GM18505 (cell line): ENCODE results near the gene PSMB7.

ENCODE experiments used
- ATAC-seq: cut with Tn5 transposase; IDR thresholded peaks from one replicate; pipeline ENCODE4 v1.9.1; 2021; ENCODE audit not compliant: unreplicated experiment
- POLR2A ChIP-seq: IDR thresholded peaks from 4 replicates; pipeline ENCODE4 v1.6.1; 2011; ENCODE audit warnings: borderline replicate concordance; ENCODE audit not compliant: insufficient read depth, insufficient read length; ENCODE audit errors: extremely low read depth

Gene PSMB7

DNA sequence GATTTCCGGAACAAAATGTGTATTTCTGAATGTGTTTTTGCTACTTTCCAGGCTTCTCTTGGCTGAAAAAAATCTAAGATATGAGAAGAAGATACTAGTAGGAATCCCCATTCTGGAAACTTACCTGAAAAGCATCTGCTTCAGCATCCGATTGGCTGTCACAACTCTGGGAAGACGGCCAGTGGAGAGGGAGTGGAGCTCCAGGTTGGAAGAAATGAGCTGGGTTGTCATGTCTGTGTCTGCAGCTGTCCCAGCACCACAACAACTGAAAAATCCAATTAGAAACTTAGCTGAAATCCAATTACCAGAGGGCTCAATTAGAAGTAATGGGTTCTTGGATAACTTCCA lies 3.0 kb downstream of the PSMB7 start:
- TF ChIP-seq POLR2A = no peak
- ATAC-seq = no peak

GRCh38 chr9:124411514-124412227 lies 3.6 kb downstream of the PSMB7 start:
- no peak for ATAC-seq
- TF ChIP-seq POLR2A = no peak

DNA sequence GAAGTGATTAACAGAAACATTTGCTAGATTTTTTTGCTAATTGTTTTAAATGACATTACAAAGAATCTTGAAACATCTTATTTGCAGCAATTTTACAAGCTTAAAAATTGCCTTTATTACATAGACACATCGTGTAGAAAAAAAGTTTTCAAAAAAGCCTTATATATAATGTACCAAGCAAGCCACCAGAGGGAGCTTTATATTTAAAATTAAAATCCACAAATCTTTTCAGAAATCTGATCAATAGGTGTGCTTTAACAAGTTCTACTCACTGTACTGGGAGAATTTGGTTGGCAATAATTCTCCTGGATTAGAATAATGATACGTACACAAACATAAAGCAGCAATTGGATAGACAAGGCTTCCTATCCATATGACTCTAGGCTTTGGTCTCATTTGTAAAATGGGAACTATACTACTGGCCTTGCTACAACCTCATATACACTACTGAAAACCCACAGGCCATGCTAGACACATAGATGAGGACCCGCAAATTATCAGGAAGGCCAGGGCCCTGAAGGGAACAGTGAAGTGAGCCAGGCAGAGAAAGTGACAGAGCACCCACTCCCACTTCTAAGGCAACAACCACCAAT lies 4.8 kb downstream of the PSMB7 start:
- ATAC-seq = no peak
- TF ChIP-seq POLR2A = no peak

- no peak for TF ChIP-seq POLR2A
- no peak for ATAC-seq
Measured at GRCh38 chr9:124409410-124409809, 5.8 kb downstream of the PSMB7 start.

DNA sequence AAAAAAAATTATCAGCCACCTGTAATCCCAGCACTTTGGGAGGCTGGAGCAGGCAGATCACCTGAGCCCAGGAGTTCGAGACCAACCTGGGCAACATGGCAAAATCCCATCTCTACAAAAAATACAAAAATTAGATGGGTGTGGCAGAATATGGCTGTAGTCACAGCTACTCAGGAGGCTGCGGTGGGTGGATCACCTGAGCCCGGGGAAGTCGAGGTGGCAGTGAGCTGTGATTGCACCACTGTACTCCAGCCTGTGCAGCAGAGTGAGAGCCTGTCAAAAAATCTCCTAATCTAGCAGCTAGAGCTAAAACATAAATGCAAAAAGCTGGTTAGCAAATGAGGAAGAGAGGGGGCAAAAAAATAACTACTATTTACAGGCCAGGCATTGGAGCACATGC lies 12.0 kb downstream of the PSMB7 start:
- ATAC-seq = no peak
- TF ChIP-seq POLR2A = no peak

GRCh38 chr9:124399968-124400940 lies 15.0 kb downstream of the PSMB7 start:
- no peak for ATAC-seq
- no peak for TF ChIP-seq POLR2A

DNA sequence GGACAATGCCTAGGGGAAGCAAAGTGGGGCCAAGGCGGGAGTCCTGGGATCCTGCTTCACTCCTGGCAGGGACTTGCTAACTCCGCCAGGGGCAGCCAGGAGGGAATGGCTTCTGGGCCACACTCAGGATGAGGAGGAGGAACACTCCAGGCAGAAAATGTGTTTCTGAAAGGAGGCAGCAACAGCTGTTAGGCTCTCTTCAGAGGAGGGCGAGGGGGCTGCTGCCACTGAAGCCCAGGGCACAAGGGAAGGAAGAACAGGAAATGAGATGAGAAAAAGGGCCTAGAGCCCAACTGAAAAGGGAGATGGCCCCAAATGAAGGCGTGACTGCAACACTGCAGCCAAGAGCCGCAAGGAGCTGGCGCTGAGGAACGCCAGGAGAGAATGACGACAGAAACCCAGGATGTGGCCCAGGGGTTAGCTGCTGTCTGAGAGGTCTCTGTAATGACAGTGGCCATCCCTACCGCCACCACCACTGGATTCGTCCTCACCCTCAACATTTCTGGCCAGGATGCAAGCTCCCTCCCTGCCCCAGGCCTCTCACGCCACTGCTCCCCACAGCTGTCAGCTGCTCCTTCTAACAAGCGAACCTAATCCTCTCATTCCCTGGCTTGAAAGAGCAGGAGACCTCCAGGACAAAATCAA lies 15.8 kb downstream of the PSMB7 start:
- no peak for ATAC-seq
- no peak for TF ChIP-seq POLR2A

DNA sequence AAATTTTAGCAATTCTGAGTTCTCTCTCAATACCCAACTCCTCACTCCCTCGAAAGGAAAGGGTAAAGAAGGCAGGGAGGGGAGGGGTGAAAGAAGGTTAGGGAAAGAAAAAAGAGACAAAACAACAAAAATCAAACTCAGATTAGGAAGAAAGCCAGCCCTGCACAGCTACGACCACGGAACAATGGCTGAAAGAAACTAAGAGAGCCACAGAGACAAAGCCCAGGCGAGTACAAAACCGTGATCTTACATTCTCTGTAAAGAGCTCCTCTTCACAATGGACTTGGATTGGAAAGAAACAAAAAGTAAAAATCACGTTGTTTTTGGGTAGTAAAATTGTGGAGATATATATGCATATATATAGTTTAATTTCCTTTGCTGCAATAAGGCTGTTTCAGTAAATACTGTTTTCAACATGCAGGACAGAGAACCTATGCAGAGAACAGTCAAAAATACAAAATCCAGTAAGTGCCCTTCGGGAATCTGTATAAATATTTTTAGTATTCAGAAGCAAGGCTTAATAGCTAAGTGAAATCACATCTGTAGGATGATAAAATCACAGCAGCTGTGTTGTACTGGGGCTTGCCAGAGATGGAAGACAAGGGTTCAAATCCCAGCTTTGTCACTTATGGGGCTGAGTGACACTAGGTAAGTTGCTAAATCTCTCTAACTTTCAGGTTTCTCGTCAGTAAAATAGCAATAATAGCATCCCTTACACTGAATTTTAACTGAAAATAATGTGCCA lies 16.9 kb downstream of the PSMB7 start:
- ATAC-seq = no peak
- TF ChIP-seq POLR2A = no peak

- ATAC-seq = no peak
- no peak for TF ChIP-seq POLR2A
Measured at GRCh38 chr9:124395826-124396225, 19.4 kb downstream of the PSMB7 start.

GRCh38 chr9:124394596-124394995 lies 20.6 kb downstream of the PSMB7 start:
- ATAC-seq = no peak
- TF ChIP-seq POLR2A = no peak

DNA sequence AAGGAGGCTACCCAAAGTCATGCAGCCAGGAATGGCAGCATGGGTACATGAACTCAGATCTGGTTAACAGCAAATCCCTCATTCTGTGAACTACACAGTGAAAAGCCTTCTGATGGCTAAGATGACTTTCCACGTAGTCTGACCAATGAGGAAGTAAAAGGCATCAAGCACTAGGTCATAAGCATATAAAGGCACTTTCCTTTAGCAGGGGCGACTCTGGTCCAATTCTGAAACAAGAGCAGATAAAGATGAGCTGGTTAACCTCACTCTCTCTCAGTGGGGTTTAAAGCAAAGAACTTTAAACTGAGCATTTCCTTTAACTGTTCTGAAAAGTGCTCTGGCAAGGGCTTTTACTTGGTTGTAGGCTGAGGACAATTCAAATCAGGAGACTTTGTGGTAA lies 21.1 kb downstream of the PSMB7 start:
- ATAC-seq = no peak
- TF ChIP-seq POLR2A = no peak

DNA sequence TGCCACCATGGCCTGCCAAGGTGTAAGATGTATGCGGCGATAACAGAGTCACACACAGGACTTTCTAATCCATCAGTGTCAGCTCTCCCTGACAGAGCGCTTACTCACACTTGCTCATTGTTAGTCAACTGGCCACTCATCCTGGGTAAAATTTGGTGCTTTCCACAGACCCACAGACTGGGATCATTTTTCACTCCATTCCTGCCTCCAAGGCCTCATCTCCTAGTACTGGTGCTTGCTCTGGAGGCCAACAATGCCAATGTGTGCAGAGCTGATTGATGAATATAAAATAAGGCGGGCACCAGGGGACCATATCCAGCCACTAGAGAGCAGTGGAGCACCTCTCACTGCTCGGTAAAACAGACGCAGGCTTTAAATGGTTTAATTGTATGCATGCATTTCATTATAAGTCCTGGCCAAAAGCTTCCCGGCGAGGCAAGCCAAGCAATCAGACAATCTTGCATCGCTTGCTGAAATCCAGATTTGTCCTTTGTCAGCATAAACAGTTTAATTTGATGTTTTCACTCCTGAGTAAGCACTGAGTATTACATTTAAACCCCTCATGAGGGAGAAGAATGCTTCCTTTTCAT lies 22.3 kb downstream of the PSMB7 start:
- TF ChIP-seq POLR2A = no peak
- no peak for ATAC-seq
